ENCODE data around the gene PLCL2.
"Not testable (repeated sequence)": the region's sequence is repeated elsewhere in the genome, so short reads cannot be mapped to it uniquely, and the experiment has no call there.

Gene PLCL2

DNA sequence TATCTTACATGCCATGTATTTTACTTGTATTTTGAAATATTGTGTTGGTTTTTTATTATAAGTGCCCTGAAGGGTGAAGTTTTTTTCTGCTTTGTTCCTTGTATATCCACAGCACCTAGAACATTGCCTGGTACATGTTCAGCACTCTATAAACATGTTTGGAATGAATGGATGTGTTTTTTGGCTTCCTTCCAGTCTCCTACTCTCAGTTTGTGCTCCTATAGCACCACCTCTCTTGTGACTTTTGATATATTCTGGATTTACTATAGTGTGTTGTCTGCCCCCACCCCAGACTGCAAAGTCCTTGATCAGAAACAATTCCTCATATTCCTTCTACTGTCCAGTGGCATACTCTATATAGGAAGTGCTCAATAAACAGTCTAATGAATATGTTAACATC lies 60.6 kb downstream of the PLCL2 start:
- DNase-seq (ENCODE audit: low read depth), result no peak
- TF ChIP-seq POLR2A (IDR thresholded peaks at IDR 0.05; ENCODE audit: extremely low read depth, insufficient read length) (no peak), MYC (IDR thresholded peaks at IDR 0.05; ENCODE audit: low read depth, low read length) (no peak)
- TF ChIP-seq, protein P1, sequence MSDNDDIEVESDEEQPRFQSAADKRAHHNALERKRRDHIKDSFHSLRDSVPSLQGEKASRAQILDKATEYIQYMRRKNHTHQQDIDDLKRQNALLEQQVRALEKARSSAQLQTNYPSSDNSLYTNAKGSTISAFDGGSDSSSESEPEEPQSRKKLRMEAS (IDR thresholded peaks at IDR 0.05; ENCODE audit: low read depth, low read length), result no peak
- TF ChIP-seq, protein P2, sequence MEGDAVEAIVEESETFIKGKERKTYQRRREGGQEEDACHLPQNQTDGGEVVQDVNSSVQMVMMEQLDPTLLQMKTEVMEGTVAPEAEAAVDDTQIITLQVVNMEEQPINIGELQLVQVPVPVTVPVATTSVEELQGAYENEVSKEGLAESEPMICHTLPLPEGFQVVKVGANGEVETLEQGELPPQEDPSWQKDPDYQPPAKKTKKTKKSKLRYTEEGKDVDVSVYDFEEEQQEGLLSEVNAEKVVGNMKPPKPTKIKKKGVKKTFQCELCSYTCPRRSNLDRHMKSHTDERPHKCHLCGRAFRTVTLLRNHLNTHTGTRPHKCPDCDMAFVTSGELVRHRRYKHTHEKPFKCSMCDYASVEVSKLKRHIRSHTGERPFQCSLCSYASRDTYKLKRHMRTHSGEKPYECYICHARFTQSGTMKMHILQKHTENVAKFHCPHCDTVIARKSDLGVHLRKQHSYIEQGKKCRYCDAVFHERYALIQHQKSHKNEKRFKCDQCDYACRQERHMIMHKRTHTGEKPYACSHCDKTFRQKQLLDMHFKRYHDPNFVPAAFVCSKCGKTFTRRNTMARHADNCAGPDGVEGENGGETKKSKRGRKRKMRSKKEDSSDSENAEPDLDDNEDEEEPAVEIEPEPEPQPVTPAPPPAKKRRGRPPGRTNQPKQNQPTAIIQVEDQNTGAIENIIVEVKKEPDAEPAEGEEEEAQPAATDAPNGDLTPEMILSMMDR (IDR thresholded peaks at IDR 0.05; ENCODE audit: low read depth, low read length), result no peak
- no peak overlapping the region for H3K4me3 ChIP-seq (ENCODE audit: low read depth, low read length)

DNA sequence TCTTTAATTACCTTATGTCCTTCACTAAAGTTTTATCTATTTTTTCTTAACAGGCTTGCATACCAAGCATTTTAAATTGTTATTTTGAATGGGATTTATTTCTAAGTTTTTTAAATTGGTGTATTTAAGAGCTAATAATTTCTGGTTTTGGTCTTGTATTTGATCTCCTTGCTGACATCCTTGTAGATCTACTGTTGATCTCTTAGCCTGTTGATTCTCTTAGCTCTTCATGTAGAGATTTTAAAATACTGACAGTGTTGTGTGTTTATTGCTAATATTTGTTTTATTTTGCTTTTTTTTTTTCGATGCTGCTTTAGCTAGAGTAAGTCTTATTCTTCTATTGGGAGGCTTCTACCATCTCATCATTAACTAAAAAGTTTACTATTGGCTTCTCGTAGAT lies 65.5 kb downstream of the PLCL2 start:
- no peak for DNase-seq (ENCODE audit: low read depth)
- H3K4me3 ChIP-seq (ENCODE audit: low read depth, low read length), result no peak overlapping the region
- TF ChIP-seq, protein P1 (IDR thresholded peaks at IDR 0.05; ENCODE audit: low read depth, low read length), result no peak
- no peak for TF ChIP-seq POLR2A (IDR thresholded peaks at IDR 0.05; ENCODE audit: extremely low read depth, insufficient read length)
- no peak for TF ChIP-seq MYC (IDR thresholded peaks at IDR 0.05; ENCODE audit: low read depth, low read length)
- TF ChIP-seq, protein P2 (IDR thresholded peaks at IDR 0.05; ENCODE audit: low read depth, low read length), result no peak

DNA sequence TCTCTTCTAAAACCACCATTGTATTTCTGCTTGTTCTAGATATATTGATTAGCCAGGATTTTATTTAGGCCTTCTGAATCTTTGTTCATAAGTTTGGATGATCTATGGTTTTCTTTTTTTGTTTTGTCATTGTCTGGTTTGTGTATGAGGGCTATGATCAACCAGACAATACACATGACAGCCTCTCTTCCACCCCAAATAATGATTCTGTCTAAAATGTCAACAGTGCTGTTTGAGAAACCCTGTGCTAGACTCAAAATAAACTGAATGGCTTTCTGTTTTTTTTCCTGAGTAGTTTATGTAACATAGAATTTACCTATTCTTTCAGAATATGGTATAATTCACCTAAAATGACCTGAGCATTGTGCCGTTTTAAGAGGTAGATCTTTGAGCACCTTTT lies 66.1 kb downstream of the PLCL2 start:
- TF ChIP-seq, protein P1 (IDR thresholded peaks at IDR 0.05; ENCODE audit: low read depth, low read length), result no peak
- no peak for TF ChIP-seq MYC (IDR thresholded peaks at IDR 0.05; ENCODE audit: low read depth, low read length)
- TF ChIP-seq, protein P2 (IDR thresholded peaks at IDR 0.05; ENCODE audit: low read depth, low read length), result no peak
- TF ChIP-seq POLR2A (IDR thresholded peaks at IDR 0.05; ENCODE audit: extremely low read depth, insufficient read length), result no peak
- no peak for DNase-seq (ENCODE audit: low read depth)

DNA sequence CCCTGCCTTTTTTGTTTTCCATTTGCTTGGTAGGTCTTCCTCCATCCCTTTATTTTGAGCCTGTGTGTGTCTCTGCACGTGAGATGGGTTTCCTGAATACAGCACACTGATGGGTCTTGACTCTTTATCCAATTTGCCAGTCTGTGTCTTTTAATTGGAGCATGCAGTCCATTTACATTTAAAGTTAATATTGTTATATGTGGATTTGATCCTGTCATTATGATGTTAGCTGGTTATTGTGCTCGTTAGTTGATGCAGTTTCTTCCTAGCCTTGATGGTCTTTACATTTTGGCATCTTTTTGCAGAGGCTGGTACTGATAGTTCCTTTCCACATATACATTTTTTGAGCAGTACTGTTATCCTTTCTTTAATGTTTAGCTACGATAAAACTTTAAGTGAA lies 73.1 kb downstream of the PLCL2 start:
- not testable (repeated sequence) for H3K4me3 ChIP-seq (ENCODE audit: low read depth, low read length); DNase-seq (ENCODE audit: low read depth)

More for the DNA sequence above, 66.1 kb downstream of the PLCL2 start:
- no peak overlapping the region for H3K4me3 ChIP-seq (ENCODE audit: low read depth, low read length)

DNA sequence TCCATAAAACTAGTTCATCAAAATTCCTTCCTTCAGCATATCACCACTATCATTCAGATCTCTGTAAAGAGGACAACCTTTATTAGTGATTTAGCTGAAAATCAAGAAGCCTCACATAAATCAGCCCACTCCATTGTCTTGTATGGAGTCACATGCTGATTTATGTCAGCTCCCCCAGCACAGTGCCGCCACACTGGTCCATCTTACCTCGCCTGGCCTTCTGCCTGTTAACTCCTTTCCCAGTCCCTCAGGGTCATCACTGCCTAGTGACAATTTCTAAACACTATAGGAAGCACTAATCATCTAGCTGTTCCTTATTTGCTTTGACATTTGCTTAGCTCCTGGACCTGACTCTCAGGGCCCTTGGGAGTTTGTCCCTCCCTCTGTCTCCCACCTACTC lies 75.4 kb downstream of the PLCL2 start:
- H3K4me3 ChIP-seq (ENCODE audit: low read depth, low read length), result no peak overlapping the region
- no peak for DNase-seq (ENCODE audit: low read depth)
- TF ChIP-seq MYC (IDR thresholded peaks at IDR 0.05; ENCODE audit: low read depth, low read length), result no peak
- no peak for TF ChIP-seq POLR2A (IDR thresholded peaks at IDR 0.05; ENCODE audit: extremely low read depth, insufficient read length)
- TF ChIP-seq, protein P2 (IDR thresholded peaks at IDR 0.05; ENCODE audit: low read depth, low read length), result no peak
- TF ChIP-seq, protein P1 (IDR thresholded peaks at IDR 0.05; ENCODE audit: low read depth, low read length), result no peak

DNA sequence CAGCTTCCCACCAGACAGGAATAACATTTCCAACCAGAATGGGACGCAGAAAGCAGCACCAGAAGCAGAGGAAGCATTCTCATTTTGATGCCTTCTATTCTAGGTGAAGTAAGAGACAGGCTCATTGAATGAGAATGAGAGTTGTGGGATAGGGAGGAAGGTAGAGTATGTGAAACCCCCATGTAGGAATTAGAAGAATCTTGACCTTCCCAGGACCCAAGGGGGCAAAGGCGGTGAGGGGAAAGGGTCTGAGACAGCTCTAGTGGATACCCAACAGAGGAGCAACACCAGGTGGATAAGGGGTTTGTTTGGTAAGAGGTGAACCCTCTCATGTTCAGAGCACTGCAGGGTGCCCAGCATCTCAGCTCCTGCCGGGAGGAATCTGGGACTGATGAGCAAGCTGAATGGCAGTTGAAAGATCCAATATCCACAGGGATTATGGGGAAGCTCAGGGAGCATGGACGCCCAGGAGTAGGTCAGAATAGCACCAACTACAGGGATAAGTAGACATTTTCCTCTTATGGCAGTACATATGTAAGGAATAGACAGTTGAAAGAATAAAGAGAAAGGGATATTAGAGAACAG lies 77.0 kb downstream of the PLCL2 start:
- no peak for DNase-seq (ENCODE audit: low read depth)
- TF ChIP-seq MYC (IDR thresholded peaks at IDR 0.05; ENCODE audit: low read depth, low read length) (no peak), POLR2A (IDR thresholded peaks at IDR 0.05; ENCODE audit: extremely low read depth, insufficient read length) (no peak)
- TF ChIP-seq, protein P2 (IDR thresholded peaks at IDR 0.05; ENCODE audit: low read depth, low read length), result no peak
- TF ChIP-seq, protein P1 (IDR thresholded peaks at IDR 0.05; ENCODE audit: low read depth, low read length), result no peak

More for the DNA sequence above, 77.0 kb downstream of the PLCL2 start:
- no peak overlapping the region for H3K4me3 ChIP-seq (ENCODE audit: low read depth, low read length)

Measured in NB4 (cell line).